NB4 (cell line): Measurements from ENCODE around the gene RDH16.
"Not testable (repeated sequence)": the region's sequence is repeated elsewhere in the genome, so short reads cannot be mapped to it uniquely, and the experiment has no call there.

Experiments used
- DNase-seq: peaks from one replicate; pipeline ENCODE4 v3.0.0; 2010; ENCODE audit warnings: low read depth
- H3K4me3 ChIP-seq: one replicate; pipeline ENCODE4 v1.5.1; 2011; ENCODE audit warnings: mild to moderate bottlenecking, low read depth, low read length, moderate library complexity
- MYC ChIP-seq: IDR thresholded peaks from 2 replicates; pipeline ENCODE4 v1.6.1; 2011; ENCODE audit warnings: low read depth, low read length
- POLR2A ChIP-seq: IDR thresholded peaks from 2 replicates; pipeline ENCODE4 v1.6.1; 2011; ENCODE audit warnings: mild to moderate bottlenecking; ENCODE audit not compliant: insufficient read length; ENCODE audit errors: extremely low read depth
- TF ChIP-seq, protein P1 (sequence below): IDR thresholded peaks from 2 replicates; pipeline ENCODE4 v1.6.1; 2011; ENCODE audit warnings: low read depth, low read length
- TF ChIP-seq, protein P2 (sequence below): IDR thresholded peaks from one replicate; pipeline ENCODE4 v1.5.1; 2012; ENCODE audit warnings: low read depth, low read length

Gene RDH16

DNA sequence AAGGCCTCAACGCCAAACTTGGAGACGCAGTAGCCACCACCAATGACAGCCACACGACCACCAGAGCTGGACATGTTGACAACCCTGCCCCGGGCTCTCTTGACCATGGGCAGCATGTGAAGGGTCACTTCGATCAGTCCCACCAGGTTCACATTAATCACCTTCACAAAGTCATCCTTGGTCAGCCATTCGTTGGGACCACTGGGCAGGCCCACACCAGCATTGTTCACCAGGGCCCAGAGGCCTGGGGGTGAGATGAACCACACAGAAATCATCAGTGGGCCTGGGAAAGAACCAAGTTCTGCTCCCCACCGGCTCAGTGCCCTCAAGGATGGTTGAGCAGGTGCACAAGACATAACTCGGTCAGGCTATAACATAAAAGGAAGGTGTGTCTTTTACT is 27.2 kb downstream of the RDH16 start:
- DNase-seq = no peak
- TF ChIP-seq MYC = no peak
- TF ChIP-seq, protein P1, sequence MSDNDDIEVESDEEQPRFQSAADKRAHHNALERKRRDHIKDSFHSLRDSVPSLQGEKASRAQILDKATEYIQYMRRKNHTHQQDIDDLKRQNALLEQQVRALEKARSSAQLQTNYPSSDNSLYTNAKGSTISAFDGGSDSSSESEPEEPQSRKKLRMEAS = no peak
- TF ChIP-seq POLR2A = no peak
- TF ChIP-seq, protein P2, sequence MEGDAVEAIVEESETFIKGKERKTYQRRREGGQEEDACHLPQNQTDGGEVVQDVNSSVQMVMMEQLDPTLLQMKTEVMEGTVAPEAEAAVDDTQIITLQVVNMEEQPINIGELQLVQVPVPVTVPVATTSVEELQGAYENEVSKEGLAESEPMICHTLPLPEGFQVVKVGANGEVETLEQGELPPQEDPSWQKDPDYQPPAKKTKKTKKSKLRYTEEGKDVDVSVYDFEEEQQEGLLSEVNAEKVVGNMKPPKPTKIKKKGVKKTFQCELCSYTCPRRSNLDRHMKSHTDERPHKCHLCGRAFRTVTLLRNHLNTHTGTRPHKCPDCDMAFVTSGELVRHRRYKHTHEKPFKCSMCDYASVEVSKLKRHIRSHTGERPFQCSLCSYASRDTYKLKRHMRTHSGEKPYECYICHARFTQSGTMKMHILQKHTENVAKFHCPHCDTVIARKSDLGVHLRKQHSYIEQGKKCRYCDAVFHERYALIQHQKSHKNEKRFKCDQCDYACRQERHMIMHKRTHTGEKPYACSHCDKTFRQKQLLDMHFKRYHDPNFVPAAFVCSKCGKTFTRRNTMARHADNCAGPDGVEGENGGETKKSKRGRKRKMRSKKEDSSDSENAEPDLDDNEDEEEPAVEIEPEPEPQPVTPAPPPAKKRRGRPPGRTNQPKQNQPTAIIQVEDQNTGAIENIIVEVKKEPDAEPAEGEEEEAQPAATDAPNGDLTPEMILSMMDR = no peak
- no peak overlapping the region for H3K4me3 ChIP-seq

DNA sequence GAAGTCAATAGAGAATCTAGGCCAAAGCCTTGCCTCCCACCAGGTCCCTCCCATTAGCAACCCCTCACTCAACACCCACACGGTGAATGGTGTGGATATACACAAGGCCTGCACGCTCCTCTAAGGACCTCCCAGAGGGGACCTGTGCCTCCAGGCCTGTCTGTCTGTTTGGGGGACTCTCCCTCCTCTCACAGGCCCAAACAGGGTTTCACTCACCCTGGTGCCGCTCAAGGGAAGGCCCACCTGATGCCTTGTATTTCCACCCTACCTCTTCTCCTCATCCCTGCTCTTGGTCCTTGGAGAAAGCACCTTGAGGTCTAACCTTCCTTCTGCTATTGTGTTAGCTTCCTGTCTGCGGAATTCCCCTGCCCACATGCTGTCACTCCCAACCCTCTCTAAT is 27.6 kb downstream of the RDH16 start:
- TF ChIP-seq MYC (no peak), POLR2A (no peak)
- TF ChIP-seq, protein P2 = no peak
- TF ChIP-seq, protein P1 = no peak
- no peak for DNase-seq
- H3K4me3 ChIP-seq = no peak overlapping the region

GRCh38 chr12:56928262-56928661 is 29.1 kb downstream of the RDH16 start:
- no peak overlapping the region for H3K4me3 ChIP-seq
- TF ChIP-seq MYC (no peak), POLR2A (no peak)
- TF ChIP-seq, protein P1 = no peak
- TF ChIP-seq, protein P2 = no peak
- DNase-seq = no peak

DNA sequence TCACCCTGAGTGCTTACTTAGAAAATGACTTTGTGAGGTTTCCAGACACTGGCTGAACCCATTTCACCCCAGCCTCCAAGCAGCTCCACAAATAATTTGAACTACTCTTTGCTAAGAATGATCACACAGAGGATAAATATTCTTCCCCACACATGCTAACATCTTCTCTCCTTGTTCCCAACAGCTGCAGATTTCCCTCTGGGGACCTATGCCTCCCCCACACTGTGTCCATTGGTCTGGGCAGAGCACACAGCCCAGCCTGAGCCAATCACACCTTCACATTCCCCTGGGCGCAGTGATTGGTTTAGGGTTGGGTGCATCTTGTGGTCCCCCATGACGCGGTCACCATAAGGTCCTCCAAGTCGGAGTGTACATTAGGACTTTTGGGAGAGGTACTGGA is 30.1 kb downstream of the RDH16 start:
- no peak for DNase-seq
- no peak overlapping the region for H3K4me3 ChIP-seq
- TF ChIP-seq, protein P2 = no peak
- TF ChIP-seq MYC (no peak), POLR2A (no peak)
- TF ChIP-seq, protein P1 = no peak

DNA sequence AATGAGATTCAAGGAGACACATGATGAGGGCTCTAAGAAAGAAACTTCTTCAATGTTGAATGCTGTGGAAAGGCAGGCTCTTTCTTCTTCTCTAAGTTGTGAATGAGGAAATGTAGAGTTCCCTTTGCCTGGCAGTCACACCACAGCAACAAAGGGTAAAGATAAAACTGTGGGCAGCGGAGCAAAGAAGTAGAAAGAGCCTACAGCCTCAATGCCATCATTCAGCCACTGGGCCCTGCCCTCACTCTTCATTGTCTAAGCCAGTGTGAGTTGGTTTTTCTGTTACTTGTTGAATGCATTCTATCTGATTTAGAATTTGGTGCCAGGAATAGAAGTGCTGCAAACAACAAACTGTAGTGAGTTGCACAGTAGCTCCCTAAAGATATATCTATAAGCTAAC is 35.4 kb downstream of the RDH16 start:
- TF ChIP-seq POLR2A (no peak), MYC (no peak)
- TF ChIP-seq, protein P1 = no peak
- TF ChIP-seq, protein P2 = no peak
- no peak overlapping the region for H3K4me3 ChIP-seq
- no peak for DNase-seq

GRCh38 chr12:56921346-56921745 is 36.1 kb downstream of the RDH16 start:
- no peak overlapping the region for H3K4me3 ChIP-seq
- no peak for DNase-seq
- no peak for TF ChIP-seq MYC
- TF ChIP-seq, protein P2 = no peak
- TF ChIP-seq, protein P1 = no peak
- no peak for TF ChIP-seq POLR2A

DNA sequence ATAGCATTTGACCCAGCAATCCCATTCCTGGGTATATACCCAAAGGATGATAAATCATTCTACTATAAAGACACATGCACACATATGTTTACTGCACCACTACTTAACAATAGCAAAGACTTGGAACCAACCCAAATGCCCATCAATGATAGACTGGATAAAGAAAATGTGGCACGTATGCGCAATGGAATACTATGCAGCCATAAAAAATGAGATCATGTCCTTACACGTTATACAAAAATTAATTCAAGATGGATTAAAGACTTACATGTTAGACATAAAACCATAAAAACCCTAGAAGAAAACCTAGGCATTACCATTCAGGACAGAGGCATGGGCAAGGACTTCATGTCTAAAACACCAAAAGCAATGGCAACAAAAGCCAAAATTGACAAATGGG is 39.3 kb downstream of the RDH16 start:
- not testable (repeated sequence) for DNase-seq, H3K4me3 ChIP-seq
